ENCODE data around the gene BOD1.

DNA sequence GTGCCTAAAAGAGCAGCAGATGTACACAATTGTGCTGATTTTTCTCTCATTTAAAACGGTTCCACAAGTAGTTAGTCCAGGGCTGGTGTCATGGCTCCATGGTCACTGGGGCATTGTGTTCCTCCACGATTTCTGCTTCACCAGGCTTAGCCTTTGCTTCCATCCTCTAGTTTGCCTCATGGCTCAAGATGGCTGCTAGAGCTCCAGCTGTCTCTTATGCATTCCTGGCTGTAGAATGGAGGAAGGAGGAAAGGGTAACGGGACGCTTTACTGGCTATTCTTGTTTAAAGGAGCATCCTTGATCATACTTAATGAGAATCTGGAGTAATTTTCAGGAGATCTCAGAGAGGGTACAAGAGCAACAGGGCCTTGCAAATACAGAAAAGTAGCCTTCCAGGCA is 47.7 kb downstream of the BOD1 start:
- TF ChIP-seq TAF1 (IDR thresholded peaks at IDR 0.05; ENCODE audit: low read depth) (no peak), REST (IDR thresholded peaks at IDR 0.05; ENCODE audit: low read depth) (no peak), CEBPB (IDR thresholded peaks at IDR 0.05) (no peak), EGR1 (IDR thresholded peaks at IDR 0.05) (no peak), RAD21 (IDR thresholded peaks at IDR 0.05; ENCODE audit: low read depth) (no peak), YY1 (IDR thresholded peaks at IDR 0.05; ENCODE audit: low read depth) (no peak), TCF12 (IDR thresholded peaks at IDR 0.05; ENCODE audit: low read depth) (no peak)
